Activated naive CD4-positive, alpha-beta T cell treated with Interleukin-2 at 50 U/mL for 16 hours (primary cell): ENCODE results near the gene GOLGA6A.
A peak's percentile ranks its signal among the peaks of the same experiment; 100 is the strongest.
"Not testable (repeated sequence)": the region's sequence is repeated elsewhere in the genome, so short reads cannot be mapped to it uniquely, and the experiment has no call there.

ENCODE experiments used
- DNase-seq: peaks from one replicate; pipeline ENCODE4 v3.0.0-alpha.2; 2020

GOLGA6A gene

DNA sequence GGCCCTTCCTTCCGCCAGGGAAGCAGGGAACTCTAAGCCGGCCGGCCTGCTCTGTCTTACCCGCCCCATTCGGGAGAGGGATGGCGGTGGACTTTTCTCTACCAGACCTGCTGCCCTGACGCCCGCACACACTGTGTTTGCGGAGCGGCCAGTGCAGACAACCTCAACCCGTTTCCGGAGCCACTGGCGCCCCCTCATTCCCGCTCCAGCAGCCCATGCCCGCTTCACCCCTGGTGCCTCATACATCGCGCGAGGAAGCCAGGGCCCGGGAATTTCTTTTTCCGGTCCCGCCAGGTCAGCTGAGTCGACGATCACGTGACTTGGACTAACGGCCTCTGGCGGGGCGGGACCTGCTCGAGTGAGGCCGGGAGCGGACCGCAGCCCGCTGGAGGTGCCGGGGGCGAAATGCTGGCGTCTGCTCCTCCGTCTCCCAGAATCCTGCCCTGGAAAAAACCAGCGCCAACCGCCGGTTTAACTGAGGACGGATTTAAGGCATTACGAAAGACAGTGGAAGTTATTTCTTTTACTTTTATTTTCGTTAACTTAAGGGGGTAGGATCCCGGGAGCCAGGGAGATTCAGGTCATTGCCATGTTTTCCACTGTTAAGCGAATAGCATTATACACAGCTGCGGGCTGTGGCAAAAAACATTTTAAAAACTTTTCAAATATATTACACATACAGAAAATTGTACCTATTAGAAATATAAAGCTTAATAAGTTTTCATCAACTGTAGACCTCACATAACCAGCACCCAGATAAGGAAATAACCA is 17.8 kb upstream of the GOLGA6A start:
- peak; percentile 78 for DNase-seq

DNA sequence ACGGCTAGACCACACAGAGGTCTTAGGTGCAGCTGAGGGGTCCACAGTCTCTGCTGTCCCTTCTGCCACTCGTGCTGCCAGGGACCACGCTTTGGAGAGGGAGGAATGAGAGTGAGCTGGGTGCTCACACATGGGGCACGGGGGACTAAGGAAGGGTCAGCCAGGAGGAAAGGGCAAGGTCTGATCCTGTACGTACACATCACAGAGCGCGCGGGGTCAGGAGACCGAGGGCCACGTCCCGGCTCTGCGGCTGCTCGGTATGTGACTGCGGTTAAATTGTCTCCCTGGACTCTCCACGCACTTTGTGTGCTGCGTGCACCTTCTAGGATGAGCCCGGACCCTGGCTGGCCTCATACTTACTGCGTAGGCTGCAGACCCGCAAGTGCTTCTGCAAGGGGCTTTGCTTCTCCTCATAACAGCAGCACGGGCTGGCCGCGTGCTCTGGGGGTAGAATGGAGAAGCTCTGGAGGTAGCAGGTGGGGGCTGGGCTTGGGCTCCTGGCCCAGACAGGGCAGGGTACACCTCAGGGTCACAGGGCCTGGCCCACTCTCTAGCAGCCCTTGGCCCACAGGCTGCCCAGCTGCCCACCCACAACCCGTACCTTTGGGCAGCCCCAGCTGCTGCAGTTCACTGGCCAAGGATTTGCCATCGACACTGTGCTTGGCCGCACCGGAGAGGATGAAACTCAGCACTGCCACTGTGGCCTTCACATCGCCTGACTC is 14.6 kb upstream of the GOLGA6A start:
- DNase-seq, result not testable (repeated sequence)

DNA sequence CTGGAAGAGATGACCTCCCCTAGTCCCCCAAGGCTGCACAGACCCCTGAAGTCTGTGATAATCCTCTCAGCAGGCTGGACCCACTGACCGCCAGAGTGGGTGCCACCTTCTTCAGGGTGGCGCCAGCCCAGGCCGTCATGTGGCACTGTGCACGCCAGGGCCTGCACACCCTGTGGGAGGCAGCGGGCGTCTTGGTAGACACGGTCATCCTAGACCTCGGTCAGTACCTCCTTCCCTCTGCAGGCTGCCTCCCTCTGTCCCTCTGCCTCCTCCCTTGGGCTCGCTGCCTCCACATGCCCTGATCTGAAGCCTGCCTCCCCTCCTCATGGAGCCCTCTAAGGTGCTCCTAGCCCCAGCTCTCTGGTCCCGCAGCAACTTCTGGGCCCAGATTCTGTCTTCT is 13.3 kb upstream of the GOLGA6A start:
- not testable (repeated sequence) for DNase-seq

DNA sequence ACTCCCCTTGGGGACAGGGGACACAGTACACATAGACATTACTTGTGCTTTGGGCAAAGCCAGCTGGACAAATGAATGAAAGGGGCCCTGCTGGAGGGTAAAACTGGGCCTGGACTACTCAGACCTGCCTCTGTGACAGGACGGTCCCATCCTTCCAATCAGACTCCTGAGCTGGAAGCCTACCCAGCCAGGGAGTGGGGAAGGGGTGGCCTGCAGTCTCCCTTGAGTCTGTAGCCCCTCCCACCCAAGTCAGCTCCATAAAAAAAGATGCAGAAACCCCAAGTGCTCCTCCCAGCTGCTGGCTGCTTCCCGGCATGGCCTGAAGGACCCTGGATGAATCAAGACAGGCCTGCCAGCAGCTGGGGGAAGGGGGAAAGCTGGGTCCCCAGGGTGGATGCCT is 12.2 kb upstream of the GOLGA6A start:
- DNase-seq, result not testable (repeated sequence)

DNA sequence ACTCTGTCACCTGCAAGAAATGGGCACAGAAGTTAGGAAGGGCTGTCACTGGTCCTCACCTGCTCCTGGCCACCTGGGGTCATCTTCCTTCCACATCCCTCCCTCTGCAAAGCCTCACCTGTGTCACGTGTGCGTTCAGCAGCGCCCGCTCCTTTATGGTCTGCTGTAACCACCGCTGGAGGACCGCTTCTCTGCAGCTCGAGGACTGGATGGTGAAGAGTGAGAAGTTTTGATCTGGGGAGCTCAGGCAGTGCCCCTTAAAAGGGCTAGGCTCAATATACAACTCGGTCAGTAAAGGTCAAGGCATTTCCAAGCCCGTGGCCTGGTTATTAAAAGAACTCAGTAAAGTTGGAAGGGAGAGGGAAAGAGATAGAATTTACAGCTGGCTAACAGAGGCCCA is 6.6 kb downstream of the GOLGA6A start:
- DNase-seq, result not testable (repeated sequence)

GRCh38 chr15:74072614-74073337 is 9.6 kb downstream of the GOLGA6A start:
- DNase-seq, result peak; percentile 44

DNA sequence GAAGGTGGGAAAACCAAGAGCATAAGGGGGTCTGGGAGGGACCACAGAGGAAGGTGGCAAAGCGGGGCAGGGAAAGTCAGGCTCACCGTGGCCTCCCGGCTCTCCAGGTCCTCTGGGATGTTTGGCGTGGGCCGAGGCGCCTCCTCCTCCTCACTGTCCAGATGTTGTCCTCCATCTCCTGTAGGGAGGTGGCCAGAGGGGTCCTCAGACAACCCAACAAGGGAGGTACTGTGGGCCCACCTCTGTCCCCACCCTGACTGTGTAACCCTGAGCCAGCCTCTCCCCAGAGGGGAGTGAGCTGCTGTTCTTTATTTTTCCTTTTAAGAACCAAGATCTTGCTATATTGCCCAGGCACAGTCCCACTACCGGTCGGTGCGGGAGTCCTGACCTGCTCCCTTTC is 10.2 kb downstream of the GOLGA6A start:
- DNase-seq, result not testable (repeated sequence)

DNA sequence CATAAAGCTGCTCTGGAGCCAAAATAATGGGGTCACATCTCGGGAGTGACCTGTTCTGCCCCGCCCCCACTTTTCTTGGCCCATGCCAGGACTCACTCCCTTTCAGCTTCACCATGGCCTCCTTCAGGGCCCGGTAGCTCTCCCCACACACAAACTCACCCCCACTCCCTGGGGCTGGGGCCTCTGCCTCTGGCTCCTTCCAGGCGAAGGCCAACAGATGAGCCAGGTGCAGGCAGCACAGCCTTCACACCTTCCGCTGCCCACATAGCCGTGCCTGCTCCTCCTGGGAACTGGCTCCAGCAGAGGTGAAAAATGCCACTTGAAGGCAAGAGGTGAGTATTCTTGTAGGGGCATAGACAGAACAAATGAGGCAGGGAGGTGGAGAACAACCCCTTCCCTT is 10.7 kb downstream of the GOLGA6A start:
- DNase-seq, result not testable (repeated sequence)

GRCh38 chr15:74065684-74066411 is 16.5 kb downstream of the GOLGA6A start:
- peak; percentile 66 for DNase-seq

- not testable (repeated sequence) for DNase-seq
Measured at GRCh38 chr15:74064822-74065221, 17.5 kb downstream of the GOLGA6A start.

GRCh38 chr15:74064183-74064582 is 18.2 kb downstream of the GOLGA6A start:
- DNase-seq, result not testable (repeated sequence)

- not testable (repeated sequence) for DNase-seq
Measured at GRCh38 chr15:74063425-74064146, 18.8 kb downstream of the GOLGA6A start.

DNA sequence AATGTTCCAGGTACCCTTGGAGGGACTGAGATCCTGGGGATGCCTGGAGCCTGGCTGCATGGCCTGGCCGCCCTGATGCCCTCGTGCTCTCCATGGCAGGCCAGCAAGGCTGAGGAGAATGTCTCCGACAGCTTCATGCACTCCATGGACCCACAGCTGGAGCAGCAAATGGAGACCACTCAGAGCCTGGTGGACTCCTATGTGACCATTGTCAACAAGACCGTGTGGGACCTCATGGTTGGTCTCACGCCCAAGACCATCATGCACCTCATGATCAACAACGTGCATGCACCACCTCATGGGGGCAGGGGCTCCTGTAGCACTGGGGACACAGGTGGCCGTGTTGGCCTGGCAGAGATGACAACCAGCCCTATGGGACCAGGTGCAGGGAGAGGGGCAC is 19.7 kb downstream of the GOLGA6A start:
- DNase-seq, result no peak

DNA sequence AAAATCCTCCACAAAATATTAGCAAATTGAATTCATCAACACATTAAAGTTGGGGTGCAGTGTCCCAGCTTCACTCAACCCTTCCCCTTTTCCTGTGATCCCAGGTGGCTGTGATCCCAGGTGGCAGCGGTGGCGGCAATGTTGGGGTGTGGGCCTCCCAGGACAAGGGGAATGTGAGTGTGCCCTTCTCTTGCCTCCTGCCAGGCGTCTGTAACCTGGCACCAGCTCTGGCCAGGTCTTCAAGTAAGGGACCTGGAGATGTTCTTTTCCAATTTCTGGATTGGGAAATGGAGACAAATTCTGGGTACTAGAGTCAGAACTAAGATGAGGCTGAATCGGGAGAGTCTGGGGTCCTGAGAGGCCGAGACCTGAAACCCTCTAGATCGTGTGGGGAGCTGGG is 20.1 kb downstream of the GOLGA6A start:
- no peak for DNase-seq

GRCh38 chr15:74060251-74060650 is 22.1 kb downstream of the GOLGA6A start:
- no peak for DNase-seq

DNA sequence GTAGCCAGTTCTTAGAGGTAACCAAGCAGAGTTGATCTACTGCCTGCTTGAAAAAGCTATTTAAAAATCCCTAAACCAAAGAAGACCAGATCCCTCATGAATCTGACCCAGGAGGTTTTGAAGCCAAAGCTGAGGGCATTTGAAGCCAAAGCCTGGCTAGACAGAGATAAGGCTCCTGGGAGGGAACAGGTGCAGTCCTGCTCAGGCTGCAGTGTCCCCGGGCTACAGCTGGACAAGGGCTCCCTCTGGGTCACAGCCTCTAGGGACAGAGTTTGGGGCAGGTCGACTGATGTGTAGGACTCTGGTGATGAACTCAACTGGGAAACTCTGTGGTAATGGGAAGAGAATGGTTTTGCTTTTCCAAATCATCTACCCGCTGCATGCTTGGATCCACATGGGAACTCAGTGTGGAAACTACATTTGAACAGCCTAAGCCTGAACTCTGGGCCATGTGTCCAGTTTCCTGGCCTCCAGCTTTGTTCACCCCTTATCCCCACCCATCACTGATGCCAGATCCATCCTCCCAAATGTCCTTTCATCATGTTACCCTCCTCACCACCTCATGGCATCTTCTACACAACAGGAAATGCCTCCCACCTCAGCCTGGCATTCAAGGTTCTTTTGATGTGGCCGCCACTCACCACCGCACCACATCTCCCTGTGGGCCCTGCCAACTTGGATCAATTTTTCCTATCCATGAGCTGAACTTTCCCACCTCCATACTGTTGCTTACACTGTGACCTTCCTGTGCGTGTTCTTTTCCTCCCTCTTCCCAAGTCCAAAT is 23.1 kb downstream of the GOLGA6A start:
- not testable (repeated sequence) for DNase-seq

DNA sequence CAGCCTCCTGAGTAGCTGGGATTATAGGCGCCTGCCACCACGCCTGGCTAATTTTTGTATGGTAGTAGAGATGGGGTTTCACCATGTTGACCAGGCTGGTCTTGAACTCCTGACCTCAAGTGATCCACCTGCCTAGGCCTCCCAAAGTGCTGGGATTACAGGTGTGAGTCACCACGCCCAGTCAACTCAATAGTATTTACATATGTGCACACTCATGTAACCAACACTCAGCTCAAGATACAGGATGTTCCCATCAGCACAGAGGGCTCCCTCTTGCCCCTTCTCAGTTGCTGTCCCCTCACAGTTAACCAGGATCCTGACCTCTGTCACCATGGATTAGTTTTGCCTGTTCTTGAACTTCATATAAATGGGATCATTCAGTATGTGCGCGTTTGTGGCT is 26.0 kb downstream of the GOLGA6A start:
- not testable (repeated sequence) for DNase-seq

DNA sequence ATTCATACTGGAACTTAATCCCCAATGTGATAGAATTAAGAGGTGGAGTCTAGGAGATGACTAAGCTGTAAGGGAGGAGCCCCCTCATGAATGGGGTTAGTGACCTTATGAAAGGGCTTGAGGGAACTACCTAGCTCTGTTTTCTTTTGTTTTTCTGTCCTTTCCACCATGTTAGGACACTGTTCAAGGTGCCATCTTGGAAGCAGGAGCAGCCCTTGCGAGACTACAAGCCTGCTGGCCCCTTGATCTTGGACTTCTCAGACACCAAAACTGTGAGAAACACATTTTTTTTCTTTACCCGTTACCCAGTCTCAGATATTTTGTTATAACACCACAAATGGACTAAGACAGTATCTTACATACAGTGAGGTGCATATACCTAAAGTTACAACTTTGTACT is 26.5 kb downstream of the GOLGA6A start:
- no peak for DNase-seq

- DNase-seq, result peak; percentile 68
Measured at GRCh38 chr15:74053941-74054529, 28.3 kb downstream of the GOLGA6A start.

DNA sequence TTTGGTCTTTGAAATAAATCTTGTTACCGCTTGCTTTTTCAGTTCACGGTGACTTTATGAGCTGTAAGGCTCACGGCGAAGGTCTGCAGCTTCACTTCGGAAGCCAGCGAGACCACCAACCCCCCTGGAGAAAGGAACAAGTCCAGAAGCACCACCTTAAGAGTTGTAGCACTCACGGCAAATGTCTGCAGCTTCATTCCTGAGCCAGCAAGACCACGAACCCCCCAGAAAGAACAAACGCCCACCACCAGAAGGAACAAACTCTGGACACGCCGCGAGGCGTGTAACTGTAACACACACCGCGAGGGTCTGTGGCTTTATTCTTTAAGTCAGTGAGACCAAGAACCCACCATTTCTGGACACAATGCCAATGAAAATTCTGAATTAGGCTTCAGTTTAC is 28.8 kb downstream of the GOLGA6A start:
- no peak for DNase-seq
